CD4-positive, alpha-beta T cell treated with Interleukin-2 at 100 ng/mL for 4 hours (primary cell): Measurements from ENCODE around the gene ERCC6L2.

Experiments used
- DNase-seq: peaks from one replicate; pipeline ENCODE4 v3.0.0-alpha.2; 2020; ENCODE audit warnings: low spot score

ERCC6L2 gene

GRCh38 chr9:95920017-95920416 is 44.5 kb downstream of the ERCC6L2 start:
- no peak for DNase-seq

GRCh38 chr9:95923794-95924193 is 48.3 kb downstream of the ERCC6L2 start:
- DNase-seq = no peak

GRCh38 chr9:95924987-95925386 is 49.5 kb downstream of the ERCC6L2 start:
- no peak for DNase-seq

DNA sequence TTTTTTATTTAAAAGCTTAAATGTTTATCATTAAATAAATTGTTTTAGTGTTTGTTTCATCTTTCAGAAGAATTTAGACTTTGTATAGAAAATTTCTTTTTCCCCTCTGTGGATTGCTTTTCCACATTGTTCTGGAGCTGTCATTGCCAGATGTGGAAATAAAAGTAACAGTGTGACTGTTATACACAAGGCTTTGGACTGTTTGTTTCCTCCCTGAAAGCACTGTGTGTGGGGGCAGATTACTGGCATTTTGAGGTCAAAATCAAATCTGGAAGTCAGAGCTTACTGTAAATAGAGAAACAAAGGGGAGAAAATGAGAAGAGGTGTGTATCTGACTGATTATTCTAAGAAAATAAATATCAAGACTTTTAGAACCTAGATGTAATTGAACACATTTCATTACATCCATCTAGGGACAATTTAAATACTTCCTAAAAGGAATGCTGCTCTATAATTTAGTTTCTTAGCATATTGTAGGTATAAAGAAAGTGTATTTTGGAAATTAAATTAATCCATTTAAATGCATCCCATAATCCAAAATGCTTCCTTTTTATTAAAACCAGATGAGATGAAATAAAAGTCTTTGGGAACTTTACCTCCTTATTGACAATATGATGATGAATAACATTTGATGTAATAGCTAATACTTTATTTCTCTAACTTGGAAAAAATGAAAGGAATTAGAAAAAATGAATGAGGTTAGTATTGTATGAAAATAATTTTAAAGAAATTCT is 51.9 kb downstream of the ERCC6L2 start:
- no peak for DNase-seq

- no peak for DNase-seq
Observed at GRCh38 chr9:95930277-95930676, 54.8 kb downstream of the ERCC6L2 start.

DNA sequence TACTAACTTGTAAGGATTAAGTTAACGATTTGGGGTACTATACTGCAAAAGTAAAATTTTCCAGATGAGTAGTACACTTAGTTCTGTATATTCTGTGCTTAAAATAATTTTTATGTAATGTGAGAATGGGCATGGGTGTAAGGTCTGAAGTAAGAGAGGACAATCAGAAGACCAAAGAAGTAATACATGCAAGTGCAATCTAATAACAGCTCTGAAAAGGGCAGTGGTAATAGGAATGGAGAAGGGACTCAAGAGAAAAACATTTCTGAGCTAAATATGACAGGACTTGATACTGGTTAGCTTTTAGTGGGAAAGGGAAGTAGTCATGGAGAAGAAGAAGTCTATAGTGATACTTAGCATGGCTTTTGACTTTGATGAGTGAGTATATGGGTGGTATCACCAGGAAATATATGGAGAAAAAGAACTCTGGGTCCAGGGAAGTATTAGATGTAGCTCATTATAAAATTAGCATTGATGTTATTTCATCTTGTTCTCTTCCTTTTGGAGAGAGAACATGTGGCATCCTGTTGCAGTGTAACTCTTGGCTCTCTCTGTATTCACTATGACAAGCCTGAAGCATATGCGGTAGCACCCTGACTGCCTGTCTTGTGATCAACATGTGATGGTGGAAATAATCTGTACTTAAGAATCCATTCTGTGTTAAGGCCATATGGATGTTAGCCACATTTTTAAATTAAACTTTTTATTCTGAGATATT is 60.5 kb downstream of the ERCC6L2 start:
- no peak for DNase-seq

- no peak for DNase-seq
Observed at GRCh38 chr9:95936579-95937075, 61.1 kb downstream of the ERCC6L2 start.

DNA sequence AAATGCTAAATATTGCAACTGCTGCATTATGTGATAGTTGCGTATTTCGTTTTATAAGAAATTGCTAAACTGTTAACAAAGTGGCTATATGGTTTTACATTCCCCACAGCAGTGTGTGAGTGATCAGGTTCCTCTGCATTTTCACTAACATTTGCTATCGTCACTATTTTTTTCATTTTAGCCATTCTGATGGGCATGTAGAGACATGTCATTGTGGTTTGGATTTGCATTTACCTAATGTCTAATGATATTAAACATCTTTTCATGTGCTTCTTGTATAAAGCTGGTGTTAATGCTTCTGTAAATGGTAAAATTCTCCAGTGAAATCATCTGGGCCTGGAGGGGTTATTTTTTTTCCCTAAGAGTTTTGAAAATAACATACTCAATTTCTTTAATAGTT is 61.6 kb downstream of the ERCC6L2 start:
- no peak for DNase-seq

- no peak for DNase-seq
Observed at GRCh38 chr9:95938724-95939123, 63.2 kb downstream of the ERCC6L2 start.

GRCh38 chr9:95939472-95939871 is 64.0 kb downstream of the ERCC6L2 start:
- DNase-seq = no peak

- no peak for DNase-seq
Observed at GRCh38 chr9:95940265-95940664, 64.8 kb downstream of the ERCC6L2 start.

GRCh38 chr9:95942016-95942415 is 66.5 kb downstream of the ERCC6L2 start:
- no peak for DNase-seq

GRCh38 chr9:95947118-95947517 is 71.6 kb downstream of the ERCC6L2 start:
- DNase-seq = no peak

DNA sequence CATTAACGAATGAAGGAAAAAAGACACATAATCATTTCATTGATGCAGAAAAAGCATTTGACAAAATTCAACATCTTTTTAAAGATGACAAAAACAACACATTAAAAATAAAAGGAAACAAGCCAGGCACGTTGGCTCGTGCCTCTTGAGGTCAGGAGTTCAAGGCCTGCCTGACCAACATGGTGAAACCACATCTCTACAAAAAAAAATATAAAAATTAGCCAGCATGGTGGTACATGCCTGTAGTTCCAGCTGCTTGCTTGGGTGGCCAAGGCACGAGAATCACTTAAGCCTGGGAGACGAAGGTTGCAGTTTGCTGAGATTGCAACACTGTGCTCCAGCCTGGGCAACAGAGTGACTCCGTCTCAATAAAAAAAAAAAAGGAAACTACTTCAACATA is 77.0 kb downstream of the ERCC6L2 start:
- DNase-seq = no peak

- no peak for DNase-seq
Observed at GRCh38 chr9:95953986-95954385, 78.5 kb downstream of the ERCC6L2 start.

DNA sequence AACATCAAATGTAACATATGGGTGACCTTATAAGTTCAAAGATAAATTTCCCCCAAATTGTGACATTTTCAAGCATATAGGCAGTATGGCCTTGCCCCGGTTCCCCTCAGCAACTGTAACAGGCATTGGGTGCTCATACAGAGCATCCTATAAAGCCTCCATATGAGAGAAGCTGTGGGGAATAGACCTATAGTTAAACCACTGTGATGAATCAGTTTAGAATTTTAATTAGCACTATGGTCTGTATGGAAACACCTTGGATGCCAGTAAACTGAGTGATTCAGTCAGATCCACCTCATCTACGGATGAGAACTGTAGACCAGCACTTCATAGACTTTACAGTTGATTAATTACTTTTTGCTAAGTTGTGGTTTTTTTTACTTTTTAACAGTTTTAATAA is 79.4 kb downstream of the ERCC6L2 start:
- DNase-seq = no peak

GRCh38 chr9:95962936-95963335 is 87.4 kb downstream of the ERCC6L2 start:
- DNase-seq = no peak

DNA sequence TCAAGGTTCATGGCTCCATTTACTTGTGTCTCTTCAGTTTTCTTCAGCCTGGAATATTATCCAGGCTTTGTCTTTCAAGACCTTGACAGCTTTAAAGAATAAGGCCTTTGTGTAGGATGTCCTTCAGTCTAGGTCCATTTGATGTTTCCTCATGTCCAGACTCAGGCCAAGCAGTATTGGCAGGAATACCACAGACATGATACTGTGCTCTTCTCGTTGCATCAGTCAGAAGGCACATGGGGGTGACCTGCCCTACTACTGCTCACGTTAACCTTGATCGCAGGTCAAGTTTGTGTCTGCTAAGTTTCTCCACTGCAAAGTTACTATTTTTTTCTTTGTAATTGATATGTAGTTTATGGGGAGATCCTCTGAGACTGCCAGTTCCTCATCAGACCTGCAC is 88.2 kb downstream of the ERCC6L2 start:
- DNase-seq = no peak

DNA sequence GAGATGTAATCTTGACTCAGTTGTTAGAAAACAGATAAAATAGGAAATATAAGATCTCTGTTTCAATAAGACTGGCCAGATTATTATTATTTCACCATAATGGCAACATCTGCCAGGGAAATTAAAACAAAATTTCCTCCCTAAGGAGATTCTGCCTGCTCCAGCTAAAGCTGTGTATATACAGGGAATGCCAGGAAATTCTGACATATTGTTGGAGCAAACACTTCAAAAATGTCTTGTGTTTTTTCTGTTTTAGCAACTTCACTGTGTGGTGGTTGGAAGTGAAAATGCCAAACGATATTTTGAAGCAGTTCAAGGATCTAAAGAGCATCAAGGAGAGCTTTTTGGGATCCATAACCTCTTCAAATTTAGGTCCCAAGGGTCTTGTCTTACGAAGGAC is 90.8 kb downstream of the ERCC6L2 start:
- no peak for DNase-seq

DNA sequence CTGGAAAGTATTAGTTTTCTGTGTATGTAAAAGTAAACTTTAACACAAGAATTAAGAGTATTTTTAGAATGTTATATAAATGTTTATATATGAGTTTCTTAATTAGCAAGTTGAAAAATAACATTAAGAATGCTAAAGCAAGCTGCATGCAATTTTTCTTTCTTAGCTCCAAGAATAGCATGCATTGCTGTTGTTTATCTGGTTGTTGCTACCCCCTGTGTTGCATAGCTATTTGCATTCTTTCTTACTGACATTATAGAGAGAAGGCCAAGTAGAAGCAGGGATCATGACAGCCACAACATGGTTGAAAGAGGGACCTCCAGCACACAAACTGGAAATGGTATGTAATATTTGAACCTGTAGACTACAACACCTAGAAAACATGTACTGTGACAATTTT is 94.8 kb downstream of the ERCC6L2 start:
- DNase-seq = no peak

DNA sequence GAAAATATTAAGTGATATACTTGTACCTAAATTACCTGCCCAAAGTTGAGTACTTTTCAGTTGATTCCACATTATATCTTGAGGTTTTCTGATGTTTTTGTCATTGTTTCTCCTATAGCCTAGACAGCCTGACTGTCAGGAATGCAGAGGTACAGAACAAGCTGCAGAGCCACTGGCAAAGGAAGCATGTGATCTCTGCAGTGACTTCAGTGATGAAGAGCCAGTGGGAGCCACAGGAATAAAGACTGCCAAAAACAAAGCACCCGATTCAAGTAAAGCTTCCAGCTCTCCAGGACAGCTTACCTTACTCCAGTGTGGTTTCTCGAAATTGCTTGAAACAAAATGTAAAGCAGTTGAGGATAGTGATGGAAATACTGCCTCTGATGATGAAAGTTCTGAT is 96.3 kb downstream of the ERCC6L2 start:
- no peak for DNase-seq

DNA sequence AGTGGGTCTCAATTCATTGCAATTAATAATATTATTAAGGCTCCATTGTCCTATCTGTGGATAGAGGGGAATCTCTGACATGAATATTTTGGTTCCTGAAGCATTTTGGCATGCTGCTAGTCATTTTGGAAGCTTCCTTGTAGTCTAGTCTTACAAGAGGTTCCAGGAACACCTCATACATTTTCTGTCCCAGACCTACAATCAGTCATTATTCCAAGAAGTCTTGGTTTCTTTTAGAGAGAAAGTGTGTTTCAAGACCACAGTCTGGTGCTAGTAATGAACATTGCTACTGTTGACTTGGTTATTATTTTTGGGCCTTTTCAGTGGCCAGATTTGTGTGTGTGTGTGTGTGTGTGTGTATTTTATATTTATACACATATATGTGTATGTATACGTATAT is 98.9 kb downstream of the ERCC6L2 start:
- peak; percentile 5 for DNase-seq

DNA sequence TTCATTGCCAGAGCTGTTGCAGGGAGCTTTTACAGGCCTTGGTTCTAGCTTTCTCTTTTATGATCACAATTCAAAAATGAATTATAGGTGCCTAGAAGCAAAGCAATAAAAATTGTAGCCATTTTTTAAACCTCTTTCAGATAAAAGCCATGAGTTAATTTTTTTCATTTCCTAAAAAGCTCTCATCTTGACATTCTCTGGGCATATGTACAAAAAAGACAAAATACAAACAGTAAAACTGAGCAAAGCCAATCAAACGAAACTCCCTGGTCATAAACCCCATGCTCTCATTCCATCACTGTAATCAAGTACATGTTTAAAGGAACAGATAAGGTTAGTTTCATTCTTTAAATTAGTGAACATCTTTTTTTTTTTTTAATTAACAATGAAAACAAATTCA is 101.9 kb downstream of the ERCC6L2 start:
- no peak for DNase-seq

- DNase-seq = no peak
Observed at GRCh38 chr9:95978106-95978505, 102.6 kb downstream of the ERCC6L2 start.
